ENCODE data around the gene AKAP5.

AKAP5 gene

DNA sequence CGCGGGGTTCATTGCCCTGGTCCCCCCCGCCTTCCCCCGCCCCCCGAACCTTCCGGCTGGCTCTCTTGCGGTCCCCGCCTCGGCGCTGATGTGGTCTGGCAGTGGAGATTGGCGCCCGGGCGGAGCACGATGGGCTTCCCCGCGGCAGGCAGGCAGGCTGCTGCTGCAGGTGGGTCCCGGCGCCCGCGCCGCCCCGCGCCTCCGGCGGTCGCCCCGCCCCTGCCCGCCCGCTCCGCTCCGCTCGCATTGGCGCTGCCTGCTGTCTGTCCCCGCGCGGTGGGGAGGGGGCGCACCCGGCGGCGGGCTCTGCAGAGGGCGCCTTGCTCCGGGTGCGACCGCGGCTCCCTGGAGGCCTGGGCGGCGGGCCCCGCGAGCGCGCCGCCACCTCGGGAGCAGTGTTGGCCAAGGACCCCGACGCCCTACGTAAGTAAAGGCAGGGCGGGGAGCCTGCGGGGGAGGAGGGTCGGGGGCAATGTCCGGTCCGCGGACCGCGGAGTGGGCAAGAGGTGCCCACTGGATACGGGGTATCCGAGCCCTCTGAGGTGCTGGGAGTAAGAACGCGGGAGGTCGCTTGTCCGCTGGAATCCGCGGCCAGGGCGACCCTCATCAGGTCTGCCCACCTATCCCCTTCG lies at the start of gene AKAP5:
Gene AKAP5, plus strand, starts transcription at position 309 of the 632 bp plus-strand sequence. CDS start 2,896 bp downstream, outside the sequence.
- peak; percentile 78 for DNase-seq

- no peak for DNase-seq
These were observed 48.9 kb upstream of the AKAP5 start for GRCh38 chr14:64416348-64416932.

DNA sequence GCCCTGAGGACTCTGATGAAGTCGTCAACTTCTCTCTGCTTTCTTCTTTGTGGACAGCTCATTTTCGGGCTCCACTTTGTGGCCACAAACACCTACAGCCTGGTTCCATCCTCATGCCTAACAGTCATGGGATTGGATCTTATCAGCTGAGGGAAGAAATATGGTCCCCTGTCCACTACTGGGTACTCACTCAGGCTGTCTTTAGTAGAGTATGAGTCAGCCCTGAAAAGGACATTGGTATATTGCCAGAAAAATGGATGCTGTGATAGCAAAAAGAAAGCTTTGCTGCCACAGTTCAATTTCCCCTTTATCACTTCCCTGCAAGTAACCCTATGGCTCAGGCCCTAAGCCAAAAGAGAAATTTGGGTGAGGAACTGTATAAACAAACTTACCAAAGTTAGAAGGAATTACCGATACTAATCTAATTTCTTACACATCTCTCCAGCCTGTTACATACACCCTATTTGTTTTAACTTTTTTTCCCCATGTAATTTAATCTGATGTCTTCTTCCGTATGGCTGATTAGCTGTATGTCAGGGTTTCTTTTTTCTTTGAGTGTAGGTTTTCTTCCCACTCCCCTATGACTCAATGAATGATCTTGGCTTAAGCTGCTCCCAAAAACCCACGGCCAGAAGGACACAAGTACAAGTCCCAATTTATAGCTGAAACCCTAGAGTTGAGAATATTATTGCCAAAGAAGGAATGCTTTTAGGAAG lies 48.1 kb upstream of the AKAP5 start:
- DNase-seq: no peak

DNA sequence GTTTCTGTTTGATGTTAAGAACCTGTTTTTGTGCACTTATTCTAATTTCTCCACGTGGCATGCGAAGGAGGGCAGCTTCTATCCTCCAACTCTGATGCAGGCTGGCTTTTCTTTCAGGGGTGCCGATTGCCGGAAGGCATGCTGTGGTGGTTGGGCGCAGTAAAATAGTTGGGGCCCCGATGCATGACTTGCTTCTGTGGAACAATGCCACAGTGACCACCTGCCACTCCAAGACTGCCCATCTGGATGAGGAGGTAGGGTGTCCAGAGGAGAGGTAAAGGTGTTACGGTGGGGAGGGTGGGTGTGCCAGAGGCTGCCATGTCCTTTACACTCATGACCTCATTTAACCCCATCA lies 47.6 kb upstream of the AKAP5 start:
- DNase-seq: no peak

GRCh38 chr14:64419003-64419402 lies 46.3 kb upstream of the AKAP5 start:
- DNase-seq: no peak

DNA sequence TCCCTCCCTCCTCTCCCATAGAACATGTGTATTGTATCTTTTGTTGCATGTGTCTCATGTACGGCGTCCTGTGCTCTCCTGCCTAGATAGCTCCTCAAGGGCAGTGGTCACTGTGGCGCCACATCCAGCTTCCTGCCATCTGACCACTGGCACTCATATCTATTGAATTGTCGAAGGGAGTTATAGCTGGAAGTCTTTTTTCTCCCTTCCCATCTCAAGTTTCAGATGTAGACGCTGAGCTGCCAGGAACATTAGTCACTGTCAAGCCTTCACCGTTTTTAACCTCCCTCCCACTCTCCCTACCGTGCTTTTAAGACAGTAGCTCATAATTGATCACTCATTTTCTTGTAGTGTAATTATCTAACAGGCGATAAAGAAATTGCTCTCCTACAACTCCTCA lies 44.1 kb upstream of the AKAP5 start:
- DNase-seq: no peak

- no peak for DNase-seq
These were observed 43.3 kb upstream of the AKAP5 start for GRCh38 chr14:64422005-64422404.

DNA sequence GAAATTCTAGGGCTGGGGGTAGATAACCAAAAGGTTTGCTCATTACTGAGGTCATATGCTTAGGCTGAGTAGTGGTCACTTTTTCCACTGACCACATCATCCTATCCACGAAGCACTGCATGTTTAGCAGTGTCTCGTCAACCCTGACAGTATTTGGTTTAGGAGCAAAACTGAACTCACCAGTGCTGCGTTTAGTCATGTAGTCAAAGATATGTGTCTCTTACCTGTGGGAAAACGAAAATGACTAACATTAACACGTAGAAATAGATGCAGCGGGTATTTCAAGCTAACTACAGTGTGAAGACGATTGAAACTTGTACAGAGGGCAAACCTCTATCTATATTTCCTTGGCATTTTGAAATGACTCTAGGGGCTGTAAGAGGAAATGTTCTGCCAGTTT lies 42.5 kb upstream of the AKAP5 start:
- no peak for DNase-seq

- no peak for DNase-seq
These were observed 41.3 kb upstream of the AKAP5 start for GRCh38 chr14:64423987-64424386.

- DNase-seq: no peak
These were observed 30.8 kb upstream of the AKAP5 start for GRCh38 chr14:64434528-64434927.

- no peak for DNase-seq
These were observed 27.0 kb upstream of the AKAP5 start for GRCh38 chr14:64438181-64438841.

DNA sequence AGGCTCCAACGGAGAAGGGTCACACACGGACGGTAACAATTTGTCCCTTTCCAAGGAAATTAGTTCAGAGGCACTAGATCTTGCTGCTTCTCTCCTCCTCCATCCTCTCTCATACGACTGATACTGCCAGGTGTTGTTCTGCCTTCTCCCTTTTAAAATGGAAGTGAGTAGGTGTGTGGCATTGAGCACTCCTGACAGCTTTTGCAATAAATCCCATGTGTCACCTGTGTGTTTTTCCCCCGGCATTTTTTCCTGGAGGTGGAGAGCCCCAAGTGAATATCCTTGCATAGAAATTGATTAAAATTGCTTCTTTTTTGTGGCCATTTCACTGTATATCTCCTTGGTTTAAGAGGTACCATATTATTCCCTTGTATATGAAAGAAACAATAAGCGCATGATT lies 26.2 kb upstream of the AKAP5 start:
- DNase-seq: no peak

DNA sequence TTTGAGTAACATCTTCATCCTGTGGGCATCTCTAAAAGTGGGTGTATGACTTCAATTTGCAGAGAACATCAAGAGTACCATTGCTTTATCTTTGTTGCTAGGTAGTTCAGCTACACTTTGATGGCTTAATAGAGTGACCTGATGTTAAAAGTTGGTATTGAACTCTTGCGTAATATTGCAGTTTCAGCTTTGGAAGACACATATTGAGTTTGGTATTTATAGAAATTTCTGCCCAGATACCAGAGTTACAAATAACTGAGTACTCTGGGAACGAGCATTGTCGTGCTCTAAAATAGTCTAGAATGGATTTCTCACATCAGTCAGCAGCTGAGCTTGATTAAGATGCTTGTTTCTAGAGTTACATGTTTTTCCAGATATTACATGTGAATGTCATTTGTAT lies 24.8 kb upstream of the AKAP5 start:
- DNase-seq: no peak

- no peak for DNase-seq
These were observed 22.9 kb upstream of the AKAP5 start for GRCh38 chr14:64442300-64442988.

GRCh38 chr14:64444140-64444539 lies 21.2 kb upstream of the AKAP5 start:
- no peak for DNase-seq

DNA sequence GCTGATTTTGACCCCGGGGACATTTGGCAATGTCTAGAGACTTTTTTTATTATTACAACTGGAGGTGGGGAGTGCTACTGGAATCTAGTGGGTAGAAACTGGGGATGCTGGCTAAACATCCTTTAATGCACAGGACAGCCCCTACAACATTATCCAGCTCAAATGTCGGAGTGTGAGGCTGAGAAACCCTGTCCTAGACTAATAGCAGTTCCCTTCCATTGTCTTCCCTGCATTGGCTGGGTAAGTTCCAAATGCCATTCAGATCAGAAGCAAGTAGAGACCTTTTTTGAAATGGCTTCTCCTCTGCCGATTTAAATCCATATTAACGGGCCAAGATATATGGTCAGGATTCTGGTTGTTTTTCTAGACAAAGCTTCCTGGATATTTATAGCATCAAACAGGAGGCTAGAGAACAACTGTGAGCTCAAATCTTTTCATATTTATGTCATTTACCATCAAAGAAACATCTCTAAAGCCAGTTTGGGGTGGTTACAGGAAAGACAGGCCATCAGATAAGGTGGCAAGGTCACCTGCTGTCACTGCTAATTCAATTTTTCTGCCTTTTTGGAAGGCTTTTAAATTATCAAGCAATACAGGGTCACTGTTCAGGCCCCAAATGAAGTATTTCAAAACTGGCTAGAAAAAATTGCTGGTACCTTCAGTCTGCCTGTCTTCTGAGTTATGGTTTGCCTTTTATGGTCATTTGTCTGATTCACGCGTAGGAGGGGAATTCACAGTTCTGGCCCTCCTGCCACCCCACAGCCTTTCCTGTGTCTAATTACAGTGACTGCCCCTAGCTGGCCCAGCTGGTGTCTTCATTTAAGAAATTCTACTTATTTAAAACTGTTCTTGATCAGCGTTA lies 20.1 kb upstream of the AKAP5 start:
- DNase-seq: peak; percentile 73

- DNase-seq: peak; percentile 25
These were observed 17.2 kb upstream of the AKAP5 start for GRCh38 chr14:64447876-64448670.

- no peak for DNase-seq
These were observed 15.0 kb upstream of the AKAP5 start for GRCh38 chr14:64450255-64450654.

DNA sequence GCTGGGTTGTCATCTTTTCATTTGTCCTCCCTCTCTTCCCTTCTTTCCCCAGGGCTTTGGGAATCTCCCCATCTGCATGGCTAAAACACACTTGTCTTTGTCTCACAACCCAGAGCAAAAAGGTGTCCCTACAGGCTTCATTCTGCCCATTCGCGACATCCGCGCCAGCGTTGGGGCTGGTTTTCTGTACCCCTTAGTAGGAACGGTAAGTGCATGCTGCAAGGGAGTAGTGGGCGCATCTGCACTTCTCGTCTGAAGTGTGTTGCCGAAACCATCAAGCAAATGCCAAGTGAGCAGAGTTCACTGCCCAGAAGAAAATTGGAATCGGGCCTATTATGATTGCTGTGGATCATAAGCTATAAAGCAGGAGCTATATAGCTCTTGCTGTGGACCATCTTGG lies 10.6 kb upstream of the AKAP5 start:
- DNase-seq: no peak

- no peak for DNase-seq
These were observed 5.7 kb upstream of the AKAP5 start for GRCh38 chr14:64459405-64460136.

GRCh38 chr14:64461221-64461620 lies 4.1 kb upstream of the AKAP5 start:
- DNase-seq: no peak

All from CD4-positive, alpha-beta T cell treated with Interleukin-10 for 1 hour (primary cell).